Stimulated activated naive CD8-positive, alpha-beta T cell treated with anti-CD3 and anti-CD28 coated beads, Interleukin-15, Interleukin-2, amounts not matched to agents 100 ng/mL and 50 ng/mL, for 24 hours (primary cell): ENCODE data around the gene CERKL.

Source experiments
- H3K27ac Mint-ChIP-seq: one replicate; pipeline ENCODE4 v1.8.0; 2021; ENCODE audit warnings: mild to moderate bottlenecking, mixed read lengths
- H3K27me3 Mint-ChIP-seq: one replicate; pipeline ENCODE4 v1.8.0; 2021; ENCODE audit warnings: mixed read lengths
- H3K36me3 Mint-ChIP-seq: one replicate; pipeline ENCODE4 v1.8.0; 2021; ENCODE audit warnings: low read depth, mixed read lengths
- H3K4me1 Mint-ChIP-seq: one replicate; pipeline ENCODE4 v1.8.0; 2021; ENCODE audit warnings: low read depth, mixed read lengths
- H3K4me3 Mint-ChIP-seq: one replicate; pipeline ENCODE4 v1.8.0; 2021; ENCODE audit warnings: mild to moderate bottlenecking, mixed read lengths
- H3K9me3 Mint-ChIP-seq: one replicate; pipeline ENCODE4 v1.8.0; 2021; ENCODE audit warnings: mixed read lengths

Gene CERKL

DNA sequence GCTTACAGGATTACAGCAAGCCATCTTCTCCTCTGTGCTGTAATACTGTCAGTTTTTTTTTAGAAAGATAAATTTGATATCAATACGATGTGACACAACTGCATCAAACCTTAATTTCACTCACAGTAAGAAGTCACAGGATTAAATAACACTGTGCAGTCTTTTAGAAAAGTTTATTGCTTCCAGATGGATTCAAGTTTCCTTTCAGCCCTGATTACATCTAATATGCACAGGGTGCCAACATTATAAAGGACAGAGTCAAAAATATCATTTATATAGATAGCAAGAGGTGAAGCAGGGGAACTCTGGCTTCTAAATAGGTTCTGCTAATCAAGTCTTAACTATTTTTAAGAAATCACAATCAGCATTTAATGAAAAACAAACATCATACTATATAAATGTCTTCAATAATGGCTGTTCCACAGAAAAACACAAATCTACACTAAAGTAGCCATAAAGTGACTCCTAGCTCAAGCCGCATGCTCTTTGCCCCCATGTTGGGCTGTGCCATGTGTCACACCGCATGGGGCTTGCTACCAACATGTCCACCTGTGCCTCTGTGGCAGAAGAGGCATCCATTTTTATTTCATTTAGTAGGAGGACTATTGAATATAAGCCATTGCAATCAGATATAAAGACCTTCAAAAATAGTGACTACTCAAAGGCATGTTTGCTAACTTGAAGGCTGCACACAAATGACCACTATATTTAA is 35.0 kb downstream of the CERKL start:
- H3K27ac Mint-ChIP-seq, result no peak overlapping the region
- H3K36me3 Mint-ChIP-seq, result no peaks in the 10 kb centered on the region
- H3K4me3 Mint-ChIP-seq, result no peak overlapping the region
- H3K4me1 Mint-ChIP-seq, result no peaks in the 10 kb centered on the region
- no peaks in the 10 kb centered on the region for H3K9me3 Mint-ChIP-seq
- H3K27me3 Mint-ChIP-seq, result peaks cover 18% of the 10 kb centered on the region

DNA sequence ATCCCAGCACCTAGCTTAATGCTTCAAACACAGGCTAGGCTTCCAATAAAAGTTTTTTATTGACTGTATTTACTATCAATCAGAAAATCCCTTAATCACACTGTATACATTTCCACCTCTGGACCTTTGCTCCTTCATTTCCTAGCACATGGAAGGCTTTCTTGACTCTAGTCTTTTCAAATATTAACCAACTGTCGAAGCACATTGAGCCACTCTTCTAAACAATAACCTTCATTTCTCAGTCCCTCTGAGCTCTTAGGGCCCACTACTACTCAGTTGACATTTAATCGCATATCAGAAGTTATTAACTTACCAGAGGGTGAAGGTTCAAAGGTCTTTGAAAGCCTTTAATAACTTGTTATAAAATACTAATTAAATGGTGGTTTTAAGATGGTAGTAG is 37.4 kb downstream of the CERKL start:
- H3K36me3 Mint-ChIP-seq, result no peaks in the 10 kb centered on the region
- H3K27ac Mint-ChIP-seq, result no peak overlapping the region
- H3K4me3 Mint-ChIP-seq, result no peak overlapping the region
- no peaks in the 10 kb centered on the region for H3K4me1 Mint-ChIP-seq
- H3K9me3 Mint-ChIP-seq, result no peaks in the 10 kb centered on the region
- H3K27me3 Mint-ChIP-seq, result peaks cover 8% of the 10 kb centered on the region

DNA sequence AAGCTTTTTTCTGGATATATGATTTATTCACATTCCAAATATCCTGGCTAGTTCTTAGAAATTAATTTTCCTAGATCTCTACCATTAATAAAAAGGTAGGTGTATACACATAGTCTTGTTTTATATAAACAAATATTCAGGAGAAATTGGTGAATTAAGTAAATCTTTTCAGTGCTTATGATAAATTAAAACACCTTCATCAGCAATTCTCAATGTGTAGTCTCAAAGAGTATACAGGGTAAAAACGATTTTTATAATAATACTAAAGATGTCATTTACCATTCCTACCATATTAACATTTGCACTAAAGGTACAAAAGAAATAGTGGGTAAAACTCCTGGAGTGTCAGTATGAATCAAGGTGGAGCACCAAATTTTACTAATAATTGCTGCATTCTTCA is 40.2 kb downstream of the CERKL start:
- H3K4me3 Mint-ChIP-seq, result no peak overlapping the region
- no peak overlapping the region for H3K27ac Mint-ChIP-seq
- H3K36me3 Mint-ChIP-seq, result no peaks in the 10 kb centered on the region

GRCh38 chr2:181614874-181615638 is 41.8 kb downstream of the CERKL start:
- no peak overlapping the region for H3K27ac Mint-ChIP-seq
- no peaks in the 10 kb centered on the region for H3K9me3 Mint-ChIP-seq
- no peaks in the 10 kb centered on the region for H3K4me1 Mint-ChIP-seq
- no peaks in the 10 kb centered on the region for H3K36me3 Mint-ChIP-seq
- no peak overlapping the region for H3K4me3 Mint-ChIP-seq
- peaks cover 4% of the 10 kb centered on the region for H3K27me3 Mint-ChIP-seq

More for the DNA sequence above, 40.2 kb downstream of the CERKL start:
- Mint-ChIP-seq H3K4me1 (no peaks in the 10 kb centered on the region), H3K27me3 (peaks cover 4% of the 10 kb centered on the region), H3K9me3 (no peaks in the 10 kb centered on the region)

DNA sequence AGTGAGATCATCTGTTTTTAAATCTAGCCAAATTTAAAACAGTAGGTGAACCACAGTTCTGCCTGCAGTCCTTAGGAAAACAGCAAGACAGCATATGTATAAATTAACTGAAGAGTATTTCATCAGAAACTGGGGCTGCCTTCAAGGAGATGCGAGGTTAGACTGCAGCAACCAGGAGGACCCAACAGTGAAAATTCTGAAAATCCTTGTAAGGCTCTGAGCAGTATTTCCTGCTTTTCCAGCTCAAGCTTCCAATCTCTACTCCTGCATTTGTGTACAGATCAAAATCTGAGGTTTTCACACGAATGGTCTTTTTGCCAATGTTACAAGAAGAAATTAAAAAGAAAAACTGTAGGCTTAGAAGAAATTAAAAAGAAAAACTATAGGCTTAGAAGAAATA is 43.7 kb downstream of the CERKL start:
- Mint-ChIP-seq H3K4me1 (peaks cover 6% of the 10 kb centered on the region), H3K9me3 (no peaks in the 10 kb centered on the region), H3K27ac (no peak overlapping the region)

GRCh38 chr2:181607629-181608590 is 49.0 kb downstream of the CERKL start:
- H3K9me3 Mint-ChIP-seq, result peaks cover 18% of the 10 kb centered on the region
- H3K4me3 Mint-ChIP-seq, result no peak overlapping the region
- H3K4me1 Mint-ChIP-seq, result peaks cover 22% of the 10 kb centered on the region
- no peaks in the 10 kb centered on the region for H3K27me3 Mint-ChIP-seq
- H3K36me3 Mint-ChIP-seq, result peaks cover 4% of the 10 kb centered on the region
- H3K27ac Mint-ChIP-seq, result no peak overlapping the region

More for the DNA sequence above, 43.7 kb downstream of the CERKL start:
- Mint-ChIP-seq H3K4me3 (no peak overlapping the region), H3K27me3 (no peaks in the 10 kb centered on the region), H3K36me3 (no peaks in the 10 kb centered on the region)

- Mint-ChIP-seq H3K27me3 (no peaks in the 10 kb centered on the region), H3K4me1 (peaks cover 22% of the 10 kb centered on the region), H3K4me3 (no peak overlapping the region), H3K27ac (no peak overlapping the region), H3K9me3 (peaks cover 18% of the 10 kb centered on the region), H3K36me3 (peaks cover 4% of the 10 kb centered on the region)
These were observed 50.7 kb downstream of the CERKL start for GRCh38 chr2:181605889-181606837.

DNA sequence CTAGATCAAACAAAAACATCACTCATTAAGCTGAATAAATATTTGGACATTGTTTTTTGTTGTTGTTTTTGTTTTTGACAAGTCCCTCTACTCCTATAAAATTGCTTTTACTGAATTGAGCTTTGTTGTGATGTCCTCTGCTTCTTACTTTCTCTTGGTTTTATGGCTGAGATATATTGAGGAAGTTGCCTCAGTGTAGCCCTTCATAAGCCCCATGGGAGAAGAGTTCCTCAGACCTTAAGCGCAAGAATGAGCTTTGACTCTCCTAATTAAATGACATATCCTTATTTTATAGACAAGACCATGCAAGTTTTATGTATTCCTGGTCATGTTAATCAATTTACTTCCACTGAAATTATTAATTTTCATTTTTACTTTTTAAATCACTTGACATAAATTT is 54.9 kb downstream of the CERKL start:
- Mint-ChIP-seq H3K27ac (no peak overlapping the region), H3K4me1 (peaks cover 4% of the 10 kb centered on the region), H3K27me3 (no peaks in the 10 kb centered on the region), H3K9me3 (peaks cover 18% of the 10 kb centered on the region), H3K4me3 (no peak overlapping the region), H3K36me3 (peaks cover 4% of the 10 kb centered on the region)

DNA sequence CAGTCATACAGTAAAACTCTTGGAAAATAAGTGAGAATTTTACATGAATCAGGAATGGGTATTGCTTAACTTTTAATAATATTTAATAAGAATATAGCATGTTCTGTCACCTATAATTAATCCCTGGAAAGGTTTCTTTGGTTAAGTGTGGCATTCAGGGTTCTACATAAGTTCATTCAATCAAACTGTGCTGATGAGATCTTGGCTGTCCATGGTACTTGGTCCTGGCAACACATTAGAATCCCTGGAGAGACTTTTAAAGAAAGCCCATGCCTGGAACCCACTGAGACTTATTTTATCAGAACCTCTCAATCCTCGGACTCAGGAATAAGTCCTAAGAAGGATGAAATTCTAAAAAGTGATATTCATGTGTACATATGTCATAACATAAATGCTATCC is 60.3 kb downstream of the CERKL start:
- H3K9me3 Mint-ChIP-seq, result no peaks in the 10 kb centered on the region
- no peaks in the 10 kb centered on the region for H3K4me1 Mint-ChIP-seq
- H3K27ac Mint-ChIP-seq, result no peak overlapping the region
- peaks cover 3% of the 10 kb centered on the region for H3K27me3 Mint-ChIP-seq
- H3K36me3 Mint-ChIP-seq, result no peaks in the 10 kb centered on the region
- no peak overlapping the region for H3K4me3 Mint-ChIP-seq

DNA sequence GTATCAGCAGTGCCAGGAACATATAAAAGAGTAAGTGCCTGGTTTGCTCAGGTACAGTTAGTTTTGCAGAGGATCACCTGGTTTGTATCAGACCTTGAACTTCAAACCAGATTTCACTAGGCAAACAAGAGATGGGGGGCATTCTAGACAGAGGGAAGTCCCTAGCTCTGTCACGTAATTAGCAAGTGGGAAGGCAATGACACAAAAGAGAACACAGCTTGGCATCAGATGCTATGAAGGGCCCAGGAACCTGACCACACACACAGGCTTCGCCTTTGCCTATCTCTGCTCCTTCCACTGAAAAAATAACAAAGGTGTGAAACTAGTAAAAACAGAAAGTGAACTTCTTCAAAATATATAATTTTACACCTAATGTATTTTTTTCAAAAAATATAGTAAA is 62.6 kb downstream of the CERKL start:
- Mint-ChIP-seq H3K27ac (no peak overlapping the region), H3K27me3 (peaks cover 3% of the 10 kb centered on the region), H3K36me3 (no peaks in the 10 kb centered on the region), H3K4me1 (no peaks in the 10 kb centered on the region), H3K4me3 (no peak overlapping the region), H3K9me3 (no peaks in the 10 kb centered on the region)

DNA sequence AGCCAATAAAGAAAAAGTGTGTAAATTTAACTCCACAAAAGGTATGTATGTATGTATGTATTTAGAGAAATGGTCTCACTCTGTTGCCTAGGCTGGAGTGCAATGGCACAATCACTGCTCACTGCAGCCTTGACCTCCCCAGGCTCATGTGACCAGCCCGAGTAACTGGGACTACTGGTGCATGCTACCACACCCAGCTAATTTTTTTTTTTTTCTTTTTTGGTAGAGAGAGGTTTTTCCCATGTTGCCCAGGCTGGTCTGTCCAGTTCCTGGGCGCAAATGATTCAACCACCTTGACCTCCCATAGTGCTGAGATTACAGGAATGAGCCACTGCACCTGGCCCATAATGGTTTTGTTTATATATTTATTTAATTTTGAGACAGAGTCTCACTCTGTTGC is 67.1 kb downstream of the CERKL start:
- Mint-ChIP-seq H3K27ac (no peak overlapping the region), H3K36me3 (no peaks in the 10 kb centered on the region), H3K4me3 (no peak overlapping the region), H3K27me3 (peaks cover 8% of the 10 kb centered on the region), H3K4me1 (peaks cover 17% of the 10 kb centered on the region), H3K9me3 (no peaks in the 10 kb centered on the region)

DNA sequence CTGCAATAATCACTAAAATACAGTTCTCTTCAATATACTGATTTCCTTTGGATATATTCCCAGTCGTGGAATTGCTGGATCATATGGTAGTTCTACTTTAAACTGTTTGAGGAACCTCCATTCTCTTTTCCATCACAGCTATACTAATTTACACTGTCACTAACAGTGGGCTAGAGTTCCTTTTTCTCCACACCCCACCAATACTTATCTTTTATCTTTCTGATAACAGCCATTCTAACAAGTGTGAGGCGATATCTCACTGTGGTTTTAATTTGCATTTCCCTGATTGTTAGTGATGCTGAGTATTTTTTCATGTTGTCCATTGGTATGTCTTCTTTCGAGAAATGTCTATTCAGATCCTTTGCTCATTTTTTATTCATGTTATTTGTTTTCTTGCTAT is 68.4 kb downstream of the CERKL start:
- Mint-ChIP-seq H3K4me3 (no peak overlapping the region), H3K4me1 (peaks cover 17% of the 10 kb centered on the region), H3K9me3 (no peaks in the 10 kb centered on the region), H3K27me3 (peaks cover 10% of the 10 kb centered on the region), H3K27ac (no peak overlapping the region), H3K36me3 (no peaks in the 10 kb centered on the region)

GRCh38 chr2:181586569-181587081 is 70.3 kb downstream of the CERKL start:
- Mint-ChIP-seq H3K36me3 (no peaks in the 10 kb centered on the region), H3K27ac (no peak overlapping the region), H3K4me1 (peaks cover 17% of the 10 kb centered on the region), H3K4me3 (no peak overlapping the region), H3K9me3 (no peaks in the 10 kb centered on the region), H3K27me3 (peaks cover 10% of the 10 kb centered on the region)

- no peaks in the 10 kb centered on the region for H3K9me3 Mint-ChIP-seq
- peaks cover 17% of the 10 kb centered on the region for H3K4me1 Mint-ChIP-seq
- no peak overlapping the region for H3K4me3 Mint-ChIP-seq
- no peak overlapping the region for H3K27ac Mint-ChIP-seq
- peaks cover 10% of the 10 kb centered on the region for H3K27me3 Mint-ChIP-seq
- no peaks in the 10 kb centered on the region for H3K36me3 Mint-ChIP-seq
These were observed 71.2 kb downstream of the CERKL start for GRCh38 chr2:181585732-181586131.
